Ecto neural progenitor cell (in vitro differentiated cells): Measurements from ENCODE around the gene WARS2.

ENCODE experiments used
- DNase-seq: peaks from one replicate; pipeline ENCODE4 v3.0.0-alpha.2; 2018; ENCODE audit warnings: low spot score

WARS2 gene

GRCh38 chr1:118999348-119000071, 140.9 kb downstream of the WARS2 start:
- DNase-seq, result peak; percentile 41

- DNase-seq, result no peak
Measured at GRCh38 chr1:118998171-118998570, 142.3 kb downstream of the WARS2 start.

- DNase-seq, result no peak
Measured at GRCh38 chr1:118997225-118997624, 143.2 kb downstream of the WARS2 start.

- DNase-seq, result no peak
Measured at GRCh38 chr1:118995312-118996016, 145.0 kb downstream of the WARS2 start.

GRCh38 chr1:118993700-118994026, 146.8 kb downstream of the WARS2 start:
- DNase-seq, result peak; percentile 37

- DNase-seq, result peak; percentile 51
Measured at GRCh38 chr1:118992868-118993699, 147.4 kb downstream of the WARS2 start.

GRCh38 chr1:118992237-118992825, 148.1 kb downstream of the WARS2 start:
- peak; percentile 40 for DNase-seq

GRCh38 chr1:118991448-118991847, 149.0 kb downstream of the WARS2 start:
- DNase-seq, result no peak

GRCh38 chr1:118990513-118991152, 149.8 kb downstream of the WARS2 start:
- no peak for DNase-seq

- DNase-seq, result peak; percentile 59
Measured at GRCh38 chr1:118989878-118990378, 150.5 kb downstream of the WARS2 start.

- DNase-seq, result peak; percentile 73
Measured at GRCh38 chr1:118989006-118989815, 151.2 kb downstream of the WARS2 start.

- peak; percentile 70 for DNase-seq
Measured at GRCh38 chr1:118988186-118989005, 152.1 kb downstream of the WARS2 start, which contains the start of gene TBX15. TSS of gene TBX15 (minus strand) at chr1:118988343. CDS start at chr1:118987795, 548 bp downstream.

GRCh38 chr1:118987468-118988185, 152.8 kb downstream of the WARS2 start:
- peak; percentile 78 for DNase-seq

- peak; percentile 65 for DNase-seq
Measured at GRCh38 chr1:118986555-118987467, 153.6 kb downstream of the WARS2 start.

GRCh38 chr1:118985640-118986554, 154.6 kb downstream of the WARS2 start:
- peak; percentile 37 for DNase-seq

- DNase-seq, result peak; percentile 50
Measured at GRCh38 chr1:118984722-118985639, 155.5 kb downstream of the WARS2 start.
